BE2C (cell line): ENCODE data around the gene PGAM1. TPM values are rescaled to one million over a fixed set of nuclear protein-coding genes. Genes with fewer than 3 reads are reported as not detected.

Source experiments
- DNase-seq: peaks from one replicate; pipeline ENCODE4 v3.0.0-alpha.2; 2020
- H3K27me3 ChIP-seq: fragments of 250-450 bp; sonication (Bioruptor Pico); 2 replicates; pipeline ENCODE4 v1.5.1; 2020; ENCODE audit warnings: mild to moderate bottlenecking
- H3K36me3 ChIP-seq: fragments of 250-450 bp; sonication (Bioruptor Pico); 2 replicates; pipeline ENCODE4 v1.5.1; 2020; ENCODE audit warnings: mild to moderate bottlenecking
- H3K4me1 ChIP-seq: fragments of 250-450 bp; sonication (Bioruptor Pico); 2 replicates; pipeline ENCODE4 v1.5.1; 2020
- H3K4me3 ChIP-seq: 2 replicates; pipeline ENCODE4 v1.5.1; 2011; ENCODE audit warnings: low read depth, low read length
- H3K9me3 ChIP-seq: fragments of 250-450 bp; sonication (Bioruptor Pico); 2 replicates; pipeline ENCODE4 v1.5.1; 2020
- CTCF ChIP-seq: IDR thresholded peaks from 2 replicates; pipeline ENCODE4 v1.5.1; 2012; ENCODE audit warnings: mild to moderate bottlenecking, low read depth, low read length
- polyA plus RNA-seq: library from polyadenylated mRNA; unstranded; fragments of >200 nt; gene quantifications from one replicate; pipeline ENCODE4 v1.2.1, GENCODE V29; 2012; ENCODE audit warnings: low read depth, missing spikeins; ENCODE audit not compliant: insufficient read length, insufficient read depth

Gene PGAM1
- polyA plus RNA-seq: 409 TPM

GRCh38 chr10:97425964-97426775, at the start of gene PGAM1:
PGAM1 (plus strand) TSS chr10:97426191; CDS start chr10:97426308, 117 bp downstream.
- TF ChIP-seq CTCF: peak; percentile 60
- H3K27me3 ChIP-seq: no peaks in the 10 kb centered on the region
- peaks cover 6% of the 10 kb centered on the region for H3K4me1 ChIP-seq
- peak within 1 kb of the TSS; percentile 95 for H3K4me3 ChIP-seq
- H3K9me3 ChIP-seq: no peaks in the 10 kb centered on the region
- peak; percentile 94 for DNase-seq
- H3K36me3 ChIP-seq: peaks cover 39% of the 10 kb centered on the region

GRCh38 chr10:97376413-97376812, 49.6 kb upstream of the PGAM1 start:
- H3K27me3 ChIP-seq: no peaks in the 10 kb centered on the region
- no peak for DNase-seq
- no peaks in the 10 kb centered on the region for H3K9me3 ChIP-seq
- H3K4me3 ChIP-seq: no peak overlapping the region
- no peak for TF ChIP-seq CTCF
- peaks cover 58% of the 10 kb centered on the region for H3K36me3 ChIP-seq
- H3K4me1 ChIP-seq: no peaks in the 10 kb centered on the region

GRCh38 chr10:97378933-97379921, 46.8 kb upstream of the PGAM1 start:
- no peak overlapping the region for H3K4me3 ChIP-seq
- no peaks in the 10 kb centered on the region for H3K27me3 ChIP-seq
- no peak for TF ChIP-seq CTCF
- no peaks in the 10 kb centered on the region for H3K9me3 ChIP-seq
- peaks cover 37% of the 10 kb centered on the region for H3K36me3 ChIP-seq
- H3K4me1 ChIP-seq: no peaks in the 10 kb centered on the region
- no peak for DNase-seq

GRCh38 chr10:97380516-97380915, 45.5 kb upstream of the PGAM1 start:
- DNase-seq: no peak
- H3K27me3 ChIP-seq: no peaks in the 10 kb centered on the region
- peaks cover 38% of the 10 kb centered on the region for H3K36me3 ChIP-seq
- no peak for TF ChIP-seq CTCF
- H3K9me3 ChIP-seq: no peaks in the 10 kb centered on the region
- H3K4me1 ChIP-seq: no peaks in the 10 kb centered on the region
- no peak overlapping the region for H3K4me3 ChIP-seq

- no peaks in the 10 kb centered on the region for H3K9me3 ChIP-seq
- TF ChIP-seq CTCF: no peak
- H3K4me3 ChIP-seq: no peak overlapping the region
- no peaks in the 10 kb centered on the region for H3K27me3 ChIP-seq
- H3K4me1 ChIP-seq: no peaks in the 10 kb centered on the region
- DNase-seq: no peak
- H3K36me3 ChIP-seq: peaks cover 42% of the 10 kb centered on the region
These were observed 44.4 kb upstream of the PGAM1 start for GRCh38 chr10:97381626-97382025.
